HG02970 (cell line): ENCODE results near the gene SPATA45.

Experiments
- ATAC-seq: cut with Tn5 transposase; IDR thresholded peaks from one replicate; pipeline ENCODE4 v1.9.1; 2021; ENCODE audit warnings: mild to moderate bottlenecking, moderate library complexity, moderate number of reproducible peaks; ENCODE audit not compliant: unreplicated experiment, low FRiP score

SPATA45 gene

DNA sequence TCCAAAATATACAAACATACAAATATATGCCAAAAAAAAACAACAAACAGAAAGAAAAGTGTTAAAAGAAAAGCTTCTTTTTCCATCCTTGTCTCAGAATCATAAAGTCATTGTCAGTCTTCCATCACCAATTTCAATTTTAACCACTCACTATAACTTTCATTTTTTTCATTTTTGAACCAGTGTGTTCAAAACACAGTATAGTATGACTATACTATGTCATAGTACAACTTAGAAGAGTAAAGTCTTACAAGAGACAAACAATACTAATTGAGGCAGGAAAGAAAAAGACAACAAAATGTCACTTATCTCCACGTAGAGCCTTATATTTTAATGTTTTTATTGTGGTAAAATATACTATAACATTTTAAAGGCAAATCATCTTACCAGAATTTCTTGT is 63.5 kb downstream of the SPATA45 start:
- ATAC-seq = no peak

DNA sequence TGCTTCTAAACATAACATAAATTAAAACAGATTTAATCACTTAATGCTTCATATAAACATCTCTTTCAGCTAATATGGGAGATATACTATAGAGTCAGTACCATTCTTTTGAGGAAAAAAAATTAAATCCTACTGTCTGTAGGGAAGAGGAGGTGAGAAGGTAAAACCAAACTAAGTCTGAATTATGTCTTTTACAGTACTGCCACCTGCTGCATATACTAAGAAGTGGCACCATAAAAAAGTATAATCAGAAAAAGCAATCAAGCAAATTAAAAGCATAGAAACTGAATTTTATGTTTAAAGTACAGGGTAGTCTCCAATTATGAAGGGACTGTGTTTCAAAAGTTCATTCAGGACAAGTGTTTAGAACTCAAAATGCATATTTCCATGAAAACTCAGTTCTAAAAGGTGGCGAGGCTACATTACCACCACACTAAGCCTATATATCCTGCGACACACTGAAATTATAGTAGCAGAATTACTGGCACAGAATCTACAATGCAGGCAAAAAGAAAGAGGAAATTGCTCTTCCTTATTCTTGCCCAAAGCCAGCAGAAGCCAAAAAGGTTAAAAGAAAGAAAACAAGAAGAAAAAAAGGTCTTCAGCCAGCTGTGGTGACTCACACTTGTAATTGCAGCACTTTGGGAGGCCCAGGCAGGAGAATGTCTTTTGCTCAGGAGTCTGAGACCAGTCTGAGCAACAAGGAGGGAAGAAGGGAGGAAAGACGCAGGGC is 64.9 kb downstream of the SPATA45 start:
- no peak for ATAC-seq

DNA sequence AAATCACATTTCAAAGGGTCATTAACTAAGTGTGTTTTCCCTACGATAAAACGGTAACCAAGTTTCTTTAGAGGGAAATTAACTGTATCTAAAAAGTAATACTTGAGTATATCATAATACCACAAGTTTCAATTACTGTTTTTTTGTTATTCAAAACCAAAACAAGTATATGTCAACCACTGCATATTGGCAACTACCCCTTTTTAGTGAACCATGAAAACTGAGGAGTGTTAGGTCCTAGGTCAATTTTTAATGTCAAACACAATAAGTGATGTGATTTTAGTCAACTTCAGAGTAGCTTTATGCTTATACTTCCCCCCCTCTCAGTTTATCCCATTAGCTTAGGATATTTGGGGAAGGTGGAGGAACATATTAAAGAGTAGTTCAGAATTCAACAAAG is 66.2 kb downstream of the SPATA45 start:
- no peak for ATAC-seq

DNA sequence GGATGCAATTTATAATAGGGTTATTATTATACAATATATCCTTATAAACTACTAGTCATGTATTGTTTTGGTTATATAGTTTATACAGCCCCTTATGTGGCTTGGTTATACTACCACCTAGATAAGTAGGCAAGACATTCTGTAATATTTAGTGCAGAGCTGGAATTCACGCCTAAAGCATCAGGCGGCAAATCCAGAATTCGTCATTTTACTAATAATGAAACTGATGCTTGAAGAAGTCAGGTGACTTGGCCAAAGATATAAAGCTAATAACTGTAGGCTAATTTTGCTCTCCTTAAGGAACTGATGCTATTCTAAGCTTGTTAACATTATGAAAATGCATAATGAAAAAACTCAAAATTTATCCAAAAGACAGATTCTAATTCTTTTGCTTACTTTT is 66.7 kb downstream of the SPATA45 start:
- ATAC-seq = no peak
